Parathyroid adenoma (tissue), 2 donors: Measurements from ENCODE around the gene FMNL1.

Experiments
- H2AFZ ChIP-seq: fragments of 300-600 bp; sonication (generic); one replicate; pipeline ENCODE4 v1.7.0; 2017; ENCODE audit warnings: antibody characterized with exemption, mild to moderate bottlenecking
- H3K27ac ChIP-seq: fragments of 300-600 bp; sonication (generic); one replicate; pipeline ENCODE4 v1.7.0; 2017
- H3K27me3 ChIP-seq: fragments of 300-600 bp; sonication (generic); one replicate; pipeline ENCODE4 v1.7.0; 2017; ENCODE audit warnings: low read length; ENCODE audit not compliant: control insufficient read depth, insufficient read depth
- H3K36me3 ChIP-seq: fragments of 300-600 bp; sonication (generic); one replicate; pipeline ENCODE4 v1.7.0; 2017; ENCODE audit warnings: low read length; ENCODE audit not compliant: control insufficient read depth, insufficient read depth
- H3K4me1 ChIP-seq: fragments of 300-600 bp; sonication (generic); one replicate; pipeline ENCODE4 v1.7.0; 2017; ENCODE audit warnings: control low read depth
- H3K4me2 ChIP-seq: fragments of 300-600 bp; sonication (generic); one replicate; pipeline ENCODE4 v1.7.0; 2017; ENCODE audit warnings: low read length
- H3K4me3 ChIP-seq: fragments of 300-600 bp; sonication (generic); one replicate; pipeline ENCODE4 v1.7.0; 2017; ENCODE audit warnings: low read depth, low read length
- H3K79me2 ChIP-seq: fragments of 300-600 bp; sonication (generic); one replicate; pipeline ENCODE4 v1.7.0; 2017; ENCODE audit warnings: control low read depth
- H3K9ac ChIP-seq: fragments of 300-600 bp; sonication (generic); one replicate; pipeline ENCODE4 v1.7.0; 2017; ENCODE audit warnings: mild to moderate bottlenecking
- H3K9me3 ChIP-seq: fragments of 300-600 bp; sonication (generic); one replicate; pipeline ENCODE4 v1.7.0; 2017; ENCODE audit warnings: low read length; ENCODE audit not compliant: control insufficient read depth
- CTCF ChIP-seq: fragments of 300-600 bp; sonication (generic); IDR thresholded peaks from one replicate; pipeline ENCODE4 v1.7.0; 2017; ENCODE audit warnings: antibody characterized with exemption, mild to moderate bottlenecking
- donor health status: primary hyperparathyroidism.

FMNL1 gene

GRCh38 chr17:45256114-45256966, 34.7 kb downstream of the FMNL1 start:
- no peak overlapping the region for H2AFZ ChIP-seq
- H3K9me3 ChIP-seq, result no peaks in the 10 kb centered on the region
- H3K4me3 ChIP-seq, result no peak overlapping the region
- H3K36me3 ChIP-seq, result no peaks in the 10 kb centered on the region
- no peaks in the 10 kb centered on the region for H3K4me1 ChIP-seq
- H3K9ac ChIP-seq, result no peak overlapping the region
- H3K27ac ChIP-seq, result no peak overlapping the region
- no peak for TF ChIP-seq CTCF
- no peaks in the 10 kb centered on the region for H3K27me3 ChIP-seq
- no peaks in the 10 kb centered on the region for H3K79me2 ChIP-seq
- no peak overlapping the region for H3K4me2 ChIP-seq

GRCh38 chr17:45257115-45257514, 35.4 kb downstream of the FMNL1 start:
- no peak overlapping the region for H3K9ac ChIP-seq
- H3K27me3 ChIP-seq, result no peaks in the 10 kb centered on the region
- H3K36me3 ChIP-seq, result no peaks in the 10 kb centered on the region
- H3K4me2 ChIP-seq, result no peak overlapping the region
- no peak for TF ChIP-seq CTCF
- no peaks in the 10 kb centered on the region for H3K4me1 ChIP-seq
- H3K79me2 ChIP-seq, result no peaks in the 10 kb centered on the region
- no peak overlapping the region for H3K27ac ChIP-seq
- no peak overlapping the region for H3K4me3 ChIP-seq
- no peaks in the 10 kb centered on the region for H3K9me3 ChIP-seq
- no peak overlapping the region for H2AFZ ChIP-seq

- no peak overlapping the region for H3K4me2 ChIP-seq
- TF ChIP-seq CTCF, result no peak
- no peak overlapping the region for H3K27ac ChIP-seq
These were observed 37.3 kb downstream of the FMNL1 start for GRCh38 chr17:45258981-45259380.

GRCh38 chr17:45260204-45260783, 38.6 kb downstream of the FMNL1 start:
- Histone ChIP-seq H3K79me2 (no peaks in the 10 kb centered on the region), H3K9me3 (no peaks in the 10 kb centered on the region), H3K27ac (no peak overlapping the region), H3K27me3 (no peaks in the 10 kb centered on the region), H3K9ac (no peak overlapping the region), H3K4me2 (no peak overlapping the region), H3K36me3 (no peaks in the 10 kb centered on the region), H3K4me1 (peaks cover 5% of the 10 kb centered on the region), H3K4me3 (no peak overlapping the region), H2AFZ (no peak overlapping the region)
- TF ChIP-seq CTCF, result no peak

More at GRCh38 chr17:45258981-45259380, 37.3 kb downstream of the FMNL1 start:
- peaks cover 5% of the 10 kb centered on the region for H3K4me1 ChIP-seq
- H3K4me3 ChIP-seq, result no peak overlapping the region
- H3K79me2 ChIP-seq, result no peaks in the 10 kb centered on the region
- no peaks in the 10 kb centered on the region for H3K36me3 ChIP-seq
- no peaks in the 10 kb centered on the region for H3K27me3 ChIP-seq
- H3K9me3 ChIP-seq, result no peaks in the 10 kb centered on the region
- H2AFZ ChIP-seq, result no peak overlapping the region
- H3K9ac ChIP-seq, result no peak overlapping the region
